GM18520 (cell line): ENCODE data around the gene ABCD1.
"Not testable (repeated sequence)": the region's sequence is repeated elsewhere in the genome, so short reads cannot be mapped to it uniquely, and the experiment has no call there.

ENCODE experiments used
- ATAC-seq: cut with Tn5 transposase; IDR thresholded peaks from one replicate; pipeline ENCODE4 v1.9.1; 2021; ENCODE audit not compliant: unreplicated experiment

Gene ABCD1

DNA sequence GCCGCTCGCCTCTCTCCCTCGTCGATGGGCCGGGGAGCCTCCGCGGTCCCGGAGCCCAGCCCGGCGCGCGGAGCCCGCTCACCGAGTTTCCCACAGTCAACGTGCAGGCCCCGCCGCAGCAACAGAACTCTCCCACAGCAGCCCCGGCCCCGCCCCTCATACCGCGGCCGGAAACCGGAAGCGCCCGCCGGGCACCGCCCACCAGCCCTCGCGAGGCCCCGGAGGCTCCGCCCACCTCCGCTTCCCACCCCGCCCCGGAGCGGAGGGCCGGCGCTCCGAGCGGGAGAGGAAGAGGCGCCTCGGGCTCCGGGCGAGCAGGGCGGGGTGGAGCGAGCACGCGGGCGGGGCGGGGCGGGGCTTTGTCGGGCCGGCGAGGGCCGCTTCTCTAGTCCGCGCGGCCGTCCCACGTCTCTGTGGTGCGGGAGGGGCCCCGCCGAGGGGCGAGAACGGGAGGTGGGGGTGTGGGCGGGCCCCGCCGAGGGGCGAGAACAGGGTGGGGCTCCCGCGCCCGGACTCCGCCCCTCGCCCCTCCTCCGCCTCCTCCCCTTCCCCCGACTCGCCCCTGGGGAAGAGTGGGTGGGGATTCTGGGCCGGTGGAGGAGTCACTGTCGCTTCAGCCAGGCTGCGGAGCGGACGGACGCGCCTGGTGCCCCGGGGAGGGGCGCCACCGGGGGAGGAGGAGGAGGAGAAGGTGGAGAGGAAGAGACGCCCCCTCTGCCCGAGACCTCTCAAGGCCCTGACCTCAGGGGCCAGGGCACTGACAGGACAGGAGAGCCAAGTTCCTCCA, at the start of gene ABCD1, which contains the start of gene BCAP31:
TSS of gene ABCD1 (plus strand) at position 605 of the 787 bp plus-strand sequence. CDS start 411 bp downstream, outside the sequence.
TSS of gene BCAP31 (minus strand) at position 136 of the 787 bp plus-strand sequence. CDS start 1,143 bp downstream, outside the sequence.
- peak; percentile 45 for ATAC-seq

- ATAC-seq: no peak
These were observed 43.5 kb upstream of the ABCD1 start for GRCh38 chrX:153681175-153681574.

GRCh38 chrX:153683486-153683885, 41.2 kb upstream of the ABCD1 start:
- not testable (repeated sequence) for ATAC-seq

- ATAC-seq: no peak
These were observed 40.0 kb upstream of the ABCD1 start for GRCh38 chrX:153684467-153685155.

DNA sequence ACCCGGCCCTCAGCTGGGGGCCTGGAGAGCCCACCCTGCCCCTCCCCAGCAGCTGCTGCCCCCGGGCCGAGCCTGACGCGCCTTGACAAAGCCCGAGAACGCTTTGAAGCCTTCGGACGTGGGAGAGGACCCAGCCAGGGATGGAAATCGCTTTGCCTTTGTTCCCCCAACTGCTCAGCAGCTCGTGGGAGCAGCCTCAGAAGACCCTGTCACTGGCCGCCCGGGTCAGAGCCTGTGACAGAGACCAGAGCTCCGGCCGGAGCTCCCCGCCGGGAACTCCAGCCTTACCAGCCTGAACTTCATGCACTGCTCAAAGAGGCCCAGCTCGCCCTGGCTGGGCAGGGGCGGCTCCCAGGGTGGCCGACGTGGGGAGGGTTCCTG, 39.5 kb upstream of the ABCD1 start:
- ATAC-seq: no peak

DNA sequence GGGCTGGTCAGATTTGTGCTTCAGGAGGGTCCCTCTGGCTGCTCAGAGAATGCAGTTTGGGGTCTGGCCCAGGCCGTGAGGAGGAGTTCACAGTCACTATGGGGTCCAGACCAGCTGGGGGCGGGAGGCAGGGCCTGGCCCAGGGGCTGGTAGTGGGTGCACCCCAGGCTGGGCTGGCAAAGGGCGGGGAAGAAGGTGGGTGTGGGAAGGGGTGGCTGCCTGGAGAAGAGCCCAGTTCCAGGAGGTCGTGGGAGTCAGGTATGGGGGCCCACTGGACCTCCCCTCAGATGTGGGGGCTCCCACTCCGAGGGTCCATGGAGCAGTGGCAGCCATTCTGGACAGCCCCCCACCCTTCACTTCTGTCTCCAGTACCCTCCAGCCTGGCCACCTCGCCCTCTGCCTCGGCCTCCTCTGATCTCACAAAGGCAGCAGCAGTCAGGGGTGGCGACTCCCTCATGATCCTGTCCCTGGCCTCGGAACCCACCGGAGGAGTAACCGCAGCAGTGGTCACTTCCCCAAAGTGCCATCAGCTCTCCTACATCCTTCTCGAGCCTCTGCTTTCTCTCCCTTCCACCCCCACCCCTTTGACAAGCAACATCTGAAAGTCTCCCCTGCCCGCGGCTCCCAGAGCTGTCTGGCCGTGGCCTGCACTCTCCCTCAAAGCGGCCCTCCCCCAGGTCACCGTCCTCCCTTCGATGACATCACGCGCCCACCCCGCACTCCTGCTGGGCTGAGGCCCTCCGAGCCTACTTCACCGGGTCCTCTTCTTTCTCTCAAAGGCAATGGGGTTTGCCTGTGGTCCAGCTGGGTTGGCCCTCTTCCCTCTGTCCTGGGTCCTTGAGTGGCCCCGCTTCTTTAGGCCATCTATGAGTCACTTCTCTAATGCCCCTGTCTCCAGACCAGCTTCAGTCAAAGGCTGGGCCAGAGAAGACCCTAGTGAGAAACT, 38.6 kb upstream of the ABCD1 start:
- ATAC-seq: no peak

DNA sequence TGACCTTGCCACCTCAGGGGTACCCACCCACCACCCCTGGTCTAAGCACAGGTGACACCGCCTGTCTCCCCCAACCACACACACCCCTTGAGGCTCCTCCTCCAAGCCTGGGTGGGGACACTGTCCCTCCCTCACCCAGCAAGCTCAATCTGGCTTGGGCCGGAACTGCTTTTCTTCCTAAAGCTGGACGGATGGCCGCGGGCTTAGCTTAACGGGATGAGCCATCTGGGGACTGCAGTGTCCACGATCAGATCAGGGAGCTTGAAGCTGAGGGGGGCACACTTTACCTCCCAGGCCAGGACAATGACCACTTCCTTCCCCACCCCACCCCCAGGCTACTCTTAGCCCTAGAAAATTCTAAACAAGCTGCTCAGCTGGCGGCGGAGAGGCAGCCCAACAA, 37.9 kb upstream of the ABCD1 start:
- no peak for ATAC-seq

- ATAC-seq: no peak
These were observed 37.3 kb upstream of the ABCD1 start, which contains the start of gene SLC6A8 for GRCh38 chrX:153687121-153688039. Gene SLC6A8 (plus strand): TSS chrX:153687926. CDS start chrX:153688575, 649 bp downstream.

DNA sequence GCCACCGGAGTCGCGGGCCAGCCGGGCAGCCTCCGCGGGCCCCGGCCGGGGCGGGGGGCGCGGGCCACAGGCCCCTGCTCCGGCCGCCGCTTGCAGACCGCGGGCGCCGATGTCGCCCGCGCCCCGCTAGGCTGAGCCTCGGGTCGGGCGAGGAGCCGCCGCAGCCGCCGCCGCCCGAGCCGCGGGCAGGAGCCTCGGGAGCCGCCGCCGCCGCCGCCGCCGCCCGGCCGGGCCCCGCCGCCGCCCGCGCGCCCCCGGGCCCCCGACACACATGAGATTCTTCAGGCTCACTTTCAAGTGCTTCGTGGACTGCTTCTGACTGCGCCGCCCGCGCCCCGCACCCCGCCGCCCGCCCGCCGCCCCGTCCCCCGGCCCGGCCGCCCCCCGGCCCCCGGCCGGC, 36.6 kb upstream of the ABCD1 start:
- ATAC-seq: no peak

DNA sequence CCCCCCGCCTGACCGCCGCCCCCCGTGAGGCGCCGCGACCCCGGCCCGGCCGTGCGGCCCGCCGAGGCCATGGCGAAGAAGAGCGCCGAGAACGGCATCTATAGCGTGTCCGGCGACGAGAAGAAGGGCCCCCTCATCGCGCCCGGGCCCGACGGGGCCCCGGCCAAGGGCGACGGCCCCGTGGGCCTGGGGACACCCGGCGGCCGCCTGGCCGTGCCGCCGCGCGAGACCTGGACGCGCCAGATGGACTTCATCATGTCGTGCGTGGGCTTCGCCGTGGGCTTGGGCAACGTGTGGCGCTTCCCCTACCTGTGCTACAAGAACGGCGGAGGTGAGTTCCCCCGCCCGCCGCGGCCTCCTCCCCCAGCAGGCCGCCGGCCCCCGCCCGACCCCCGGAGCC, 36.1 kb upstream of the ABCD1 start:
- no peak for ATAC-seq

DNA sequence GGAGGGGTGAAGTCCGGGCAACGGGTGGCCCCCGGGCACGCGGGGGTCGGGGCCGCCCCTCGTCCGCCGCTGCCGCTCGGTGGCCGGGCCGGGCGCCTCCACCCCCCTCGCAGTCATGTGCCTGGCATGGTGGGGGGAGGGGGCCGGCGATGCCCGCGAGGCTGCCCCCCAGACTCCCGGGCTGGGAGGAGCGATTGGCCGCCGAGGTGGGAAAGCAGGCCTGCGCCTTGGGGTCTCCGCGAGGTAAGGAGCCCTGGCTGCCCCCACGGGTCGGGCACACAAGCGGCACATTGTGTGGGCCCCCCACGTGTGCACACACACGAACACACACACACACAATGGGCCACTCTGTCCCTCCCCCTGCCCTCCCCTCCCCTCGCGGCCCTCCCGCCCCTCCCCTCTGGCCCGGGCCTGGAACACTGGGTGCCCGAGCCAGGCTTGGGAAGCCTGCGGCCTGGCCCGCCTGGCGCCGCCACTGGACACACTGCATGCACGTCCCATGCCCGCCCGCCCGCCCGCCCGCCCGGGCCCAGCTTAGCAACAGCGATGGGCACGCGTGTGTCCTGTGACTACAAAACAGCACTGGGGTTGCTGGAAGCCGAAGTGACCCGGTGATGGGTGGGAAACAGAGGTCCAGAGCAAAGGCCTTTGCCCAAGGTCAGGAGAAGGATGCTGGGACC, 35.6 kb upstream of the ABCD1 start:
- ATAC-seq: no peak

GRCh38 chrX:153689654-153690465, 34.8 kb upstream of the ABCD1 start:
- no peak for ATAC-seq

- no peak for ATAC-seq
These were observed 34.2 kb upstream of the ABCD1 start for GRCh38 chrX:153690466-153690865.

GRCh38 chrX:153691032-153691827, 33.4 kb upstream of the ABCD1 start:
- not testable (repeated sequence) for ATAC-seq

DNA sequence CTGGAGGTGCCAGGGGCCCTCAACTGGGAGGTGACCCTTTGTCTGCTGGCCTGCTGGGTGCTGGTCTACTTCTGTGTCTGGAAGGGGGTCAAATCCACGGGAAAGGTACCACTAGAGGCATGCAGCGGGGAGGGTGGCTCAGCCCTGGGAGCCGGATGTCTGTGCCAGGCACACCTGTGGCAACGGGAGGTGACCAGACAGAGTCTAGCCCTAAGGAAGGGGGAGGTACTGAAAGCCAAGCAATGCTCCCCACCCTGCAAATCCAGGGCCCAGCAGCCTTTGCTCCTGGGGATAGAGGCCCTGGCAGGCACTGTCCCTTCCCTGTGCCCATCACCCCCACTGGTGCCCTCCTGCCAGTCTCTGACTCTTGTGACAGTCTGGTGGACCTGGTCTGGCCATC, 32.7 kb upstream of the ABCD1 start:
- ATAC-seq: no peak

GRCh38 chrX:153692611-153693156, 32.0 kb upstream of the ABCD1 start:
- ATAC-seq: no peak
